ENCODE data around the gene CTNND2.

CTNND2 gene

DNA sequence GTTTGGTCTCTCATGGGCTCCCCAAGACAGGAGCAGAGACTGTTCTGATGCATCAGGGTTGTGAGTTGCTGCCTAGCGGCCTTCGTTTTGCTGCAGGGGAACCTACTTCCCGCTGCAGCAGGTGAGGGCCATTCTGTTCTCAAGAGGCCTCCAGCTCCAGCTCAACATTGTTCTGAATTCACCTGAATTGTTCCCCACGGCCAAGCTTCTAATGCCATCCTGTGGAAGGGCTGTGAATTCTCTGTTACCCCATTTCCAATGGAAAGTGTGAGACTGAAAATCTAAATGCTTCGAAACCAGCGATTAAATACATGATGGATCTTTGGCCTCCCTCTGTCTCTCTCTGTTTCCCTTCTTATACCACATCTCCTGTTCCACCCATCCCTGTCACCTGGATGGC, 794.1 kb downstream of the CTNND2 start:
- TF ChIP-seq, protein P1, sequence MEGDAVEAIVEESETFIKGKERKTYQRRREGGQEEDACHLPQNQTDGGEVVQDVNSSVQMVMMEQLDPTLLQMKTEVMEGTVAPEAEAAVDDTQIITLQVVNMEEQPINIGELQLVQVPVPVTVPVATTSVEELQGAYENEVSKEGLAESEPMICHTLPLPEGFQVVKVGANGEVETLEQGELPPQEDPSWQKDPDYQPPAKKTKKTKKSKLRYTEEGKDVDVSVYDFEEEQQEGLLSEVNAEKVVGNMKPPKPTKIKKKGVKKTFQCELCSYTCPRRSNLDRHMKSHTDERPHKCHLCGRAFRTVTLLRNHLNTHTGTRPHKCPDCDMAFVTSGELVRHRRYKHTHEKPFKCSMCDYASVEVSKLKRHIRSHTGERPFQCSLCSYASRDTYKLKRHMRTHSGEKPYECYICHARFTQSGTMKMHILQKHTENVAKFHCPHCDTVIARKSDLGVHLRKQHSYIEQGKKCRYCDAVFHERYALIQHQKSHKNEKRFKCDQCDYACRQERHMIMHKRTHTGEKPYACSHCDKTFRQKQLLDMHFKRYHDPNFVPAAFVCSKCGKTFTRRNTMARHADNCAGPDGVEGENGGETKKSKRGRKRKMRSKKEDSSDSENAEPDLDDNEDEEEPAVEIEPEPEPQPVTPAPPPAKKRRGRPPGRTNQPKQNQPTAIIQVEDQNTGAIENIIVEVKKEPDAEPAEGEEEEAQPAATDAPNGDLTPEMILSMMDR (conservative IDR thresholded peaks at IDR 0.05; ENCODE audit: low read depth) = no peak
- H3K27ac ChIP-seq = no peak overlapping the region
- CTCF ChIA-PET = interaction anchor here (0.8 kb wide), 1 partner anchor 9 kb away, joined by 3 read pairs; no protein-coding TSS in a partner anchor
- POLR2A ChIA-PET (ENCODE audit: low non-redundant PET) = no interaction called here
- DNase-seq (ENCODE audit: low spot score) = no peak

GRCh38 chr5:11105696-11106095, 798.5 kb downstream of the CTNND2 start:
- POLR2A ChIA-PET (ENCODE audit: low non-redundant PET) = no interaction called here
- no peak overlapping the region for H3K27ac ChIP-seq
- CTCF ChIA-PET = no interaction called here
- TF ChIP-seq, protein P1 (conservative IDR thresholded peaks at IDR 0.05; ENCODE audit: low read depth) = no peak
- DNase-seq (ENCODE audit: low spot score) = no peak

GRCh38 chr5:11104651-11105112, 799.6 kb downstream of the CTNND2 start:
- CTCF ChIA-PET = interaction anchor here (0.6 kb wide), 1 partner anchor 63 kb away, joined by 3 read pairs; no protein-coding TSS in a partner anchor
- no peak for DNase-seq (ENCODE audit: low spot score)
- POLR2A ChIA-PET (ENCODE audit: low non-redundant PET) = no interaction called here
- TF ChIP-seq, protein P1 (conservative IDR thresholded peaks at IDR 0.05; ENCODE audit: low read depth) = no peak
- H3K27ac ChIP-seq = no peak overlapping the region

GRCh38 chr5:11104210-11104609, 800.0 kb downstream of the CTNND2 start:
- CTCF ChIA-PET = no interaction called here
- TF ChIP-seq, protein P1 (conservative IDR thresholded peaks at IDR 0.05; ENCODE audit: low read depth) = no peak
- no peak for DNase-seq (ENCODE audit: low spot score)
- no peak overlapping the region for H3K27ac ChIP-seq
- POLR2A ChIA-PET (ENCODE audit: low non-redundant PET) = no interaction called here

- ChIA-PET CTCF (no interaction called here), POLR2A (ENCODE audit: low non-redundant PET) (no interaction called here)
- no peak for DNase-seq (ENCODE audit: low spot score)
- no peak overlapping the region for H3K27ac ChIP-seq
- TF ChIP-seq, protein P1 (conservative IDR thresholded peaks at IDR 0.05; ENCODE audit: low read depth) = no peak
Measured at GRCh38 chr5:11084111-11084510, 820.1 kb downstream of the CTNND2 start.

- TF ChIP-seq, protein P1 (conservative IDR thresholded peaks at IDR 0.05; ENCODE audit: low read depth) = no peak
- DNase-seq (ENCODE audit: low spot score) = no peak
- ChIA-PET CTCF (no interaction called here), POLR2A (ENCODE audit: low non-redundant PET) (no interaction called here)
- no peak overlapping the region for H3K27ac ChIP-seq
Measured at GRCh38 chr5:11082404-11082945, 821.8 kb downstream of the CTNND2 start.

Data from RWPE1 (cell line).